Measurements from ENCODE around the gene NEK5. TPM values are rescaled to one million over a fixed set of nuclear protein-coding genes. Genes with fewer than 3 reads are reported as not detected.

NEK5 gene
- total RNA-seq, 4 donors from 2014 or later = 0.07 TPM; not detected in 3

GRCh38 chr13:52025475-52026245 is 103.2 kb downstream of the NEK5 start:
- DNase-seq (no peak), ATAC-seq (no peak)
- H3K4me1 ChIP-seq = no peaks in the 10 kb centered on the region
- H3K27me3 ChIP-seq = no peaks in the 10 kb centered on the region
- no peak overlapping the region for H3K27ac ChIP-seq
- H3K4me3 ChIP-seq = no peak overlapping the region
- intact Hi-C loops (cut with DNase I; ENCODE audit: low total_unique reads) (no loop called here), in situ Hi-C loops (cut with MboI; ENCODE audit: low sequenced_read_pairs in 4 of 4) (no loop called here)
- TF ChIP-seq CTCF (IDR thresholded peaks at IDR 0.05 in 4 of 5, conservative IDR thresholded peaks at IDR 0.05 in 1 of 5) (no peak), POLR2A (IDR thresholded peaks at IDR 0.05) (no peak)
- peaks cover 0 to 57% of the 10 kb centered on the region in 2 donors for H3K36me3 ChIP-seq
- no peaks in the 10 kb centered on the region for H3K9me3 ChIP-seq

- H3K4me3 ChIP-seq = no peak within 1 kb of the TSS
- H3K9me3 ChIP-seq = no peaks in the 10 kb centered on the region
- DNase-seq (no peak), ATAC-seq (no peak)
- in situ Hi-C loops (cut with MboI; ENCODE audit: low sequenced_read_pairs in 4 of 4) (loop anchor here (25.0 kb wide), 3 partner anchors 212 to 438 kb away; partner anchors contain the start of genes CKAP2 (in 2 of the 4), VPS36 (in 2 of the 4) and DHRS12 (in 1 of the 4)), intact Hi-C loops (cut with DNase I; ENCODE audit: low total_unique reads) (no loop called here)
- no peaks in the 10 kb centered on the region for H3K4me1 ChIP-seq
- TF ChIP-seq CTCF (IDR thresholded peaks at IDR 0.05 in 4 of 5, conservative IDR thresholded peaks at IDR 0.05 in 1 of 5) = no peak
- TF ChIP-seq POLR2A (IDR thresholded peaks at IDR 0.05) = no peak
- no peak within 1 kb of the TSS for H3K27ac ChIP-seq
- no peaks in the 10 kb centered on the region for H3K27me3 ChIP-seq
- H3K36me3 ChIP-seq = peaks cover 0 to 68% of the 10 kb centered on the region in 2 donors
These were observed 104.4 kb downstream of the NEK5 start, which contains the start of gene UTP14C for GRCh38 chr13:52024481-52024880. Gene UTP14C (plus strand): TSS chr13:52024691. CDS start chr13:52028805, 4,114 bp downstream.

- Histone ChIP-seq H3K36me3 (peaks cover 0 to 61% of the 10 kb centered on the region in 2 donors), H3K9me3 (no peaks in the 10 kb centered on the region), H3K27ac (no peak overlapping the region), H3K4me3 (no peak overlapping the region), H3K4me1 (no peaks in the 10 kb centered on the region), H3K27me3 (no peaks in the 10 kb centered on the region)
- in situ Hi-C loops (cut with MboI; ENCODE audit: low sequenced_read_pairs in 4 of 4) (loop anchor here (25.0 kb wide), 3 partner anchors 210 to 440 kb away; partner anchors contain the start of genes CKAP2 (in 2 of the 4), VPS36 (in 2 of the 4) and DHRS12 (in 1 of the 4)), intact Hi-C loops (cut with DNase I; ENCODE audit: low total_unique reads) (no loop called here)
- DNase-seq = no peak
- TF ChIP-seq POLR2A (IDR thresholded peaks at IDR 0.05) = no peak
- TF ChIP-seq CTCF (IDR thresholded peaks at IDR 0.05 in 4 of 5, conservative IDR thresholded peaks at IDR 0.05 in 1 of 5) = no peak
- no peak for ATAC-seq
These were observed 106.5 kb downstream of the NEK5 start for GRCh38 chr13:52022356-52022755.

GRCh38 chr13:52020191-52020590 is 108.7 kb downstream of the NEK5 start:
- Histone ChIP-seq H3K27ac (no peak overlapping the region), H3K4me3 (no peak overlapping the region), H3K27me3 (no peaks in the 10 kb centered on the region), H3K4me1 (no peaks in the 10 kb centered on the region), H3K36me3 (peaks cover 0 to 50% of the 10 kb centered on the region in 2 donors), H3K9me3 (no peaks in the 10 kb centered on the region)
- intact Hi-C loops (cut with DNase I; ENCODE audit: low total_unique reads) = no loop called here
- no peak for ATAC-seq
- TF ChIP-seq CTCF (IDR thresholded peaks at IDR 0.05 in 4 of 5, conservative IDR thresholded peaks at IDR 0.05 in 1 of 5) (no peak), POLR2A (IDR thresholded peaks at IDR 0.05) (no peak)
- in situ Hi-C loops (cut with MboI; ENCODE audit: low sequenced_read_pairs in 4 of 4) = loop anchor here (25.0 kb wide), 3 partner anchors 208 to 442 kb away; partner anchors contain the start of genes CKAP2 (in 2 of the 4), VPS36 (in 2 of the 4) and DHRS12 (in 1 of the 4)
- no peak for DNase-seq

Measured in gastrocnemius medialis (tissue), 4 donors.